Kidney (tissue), 14 donors: Measurements from ENCODE around the gene MTPN. TPM values are rescaled to one million over a fixed set of nuclear protein-coding genes. Genes with fewer than 3 reads are reported as not detected.

ENCODE experiments used
- DNase-seq, 5 donors: peaks; one replicate each; pipeline ENCODE4 v3.0.0-alpha.2; 2013 to 2020
- FAIRE-seq: peaks from 2 replicates; lab custom pipeline; 2012; peaks lifted over from hg19 to GRCh38; lab: Jason Lieb, UNC
- H3K27ac ChIP-seq, 2 donors: one replicate each; pipeline ENCODE4 v1.7.0; 2013; ENCODE audit warnings: low read depth in 2 of 2, low read length in 2 of 2, inconsistent platforms in 1 of 2
- H3K27me3 ChIP-seq: one replicate; pipeline ENCODE4 v1.7.1; 2013; ENCODE audit warnings: low read length, inconsistent platforms; ENCODE audit not compliant: control insufficient read depth, insufficient read depth
- H3K36me3 ChIP-seq, 3 donors: one replicate each; pipeline versions ENCODE4 v1.7.0 to v1.7.1; 2013; ENCODE audit warnings: low read length in 3 of 3, control low read depth in 1 of 3, inconsistent platforms in 1 of 3; ENCODE audit not compliant: insufficient read depth in 3 of 3, control insufficient read depth in 2 of 3
- H3K4me1 ChIP-seq, 3 donors: one replicate each; pipeline versions ENCODE4 v1.7.0 to v1.7.1; 2013; ENCODE audit warnings: low read length in 3 of 3, inconsistent platforms in 1 of 3, low read depth in 1 of 3; ENCODE audit not compliant: control insufficient read depth in 2 of 3, insufficient read depth in 2 of 3
- H3K4me3 ChIP-seq, 3 donors: one replicate each; pipeline versions ENCODE4 v1.7.0 to v1.8.1; 2013; ENCODE audit warnings: low read length in 3 of 3, control low read depth in 1 of 3, inconsistent platforms in 1 of 3
- H3K9ac ChIP-seq, 3 donors: one replicate each; pipeline versions ENCODE4 v1.7.0 to v1.7.1; 2013; ENCODE audit warnings: low read length in 3 of 3, control low read depth in 1 of 3, inconsistent platforms in 1 of 3
- H3K9me3 ChIP-seq, 3 donors: one replicate each; pipeline versions ENCODE4 v1.7.0 to v1.7.1; 2013; ENCODE audit warnings: low read length in 3 of 3, control low read depth in 1 of 3, inconsistent platforms in 1 of 3; ENCODE audit not compliant: control insufficient read depth in 2 of 3, insufficient read depth in 1 of 3
- intact Hi-C: fragments of 100-400 bp; cut with DNase I; formaldehyde crosslinking; loops from one replicate; pipeline ENCODE4 v1.11.1; 2022
- polyA plus RNA-seq: library from polyadenylated mRNA; stranded (reverse); fragments of 350-450 nt; fragmentation: Illumina TruSeq; extraction: RNeasy Lipid Tissue Mini Kit (QIAGEN cat#74804); gene quantifications from one replicate; pipeline ENCODE4 v1.2.3, GENCODE V29; 2014; ENCODE audit warnings: low read depth, low replicate concordance; ENCODE audit not compliant: insufficient read depth
- total RNA-seq: library from RNA; stranded (reverse); fragmentation: NEBNext Ultra II Directional; extraction: Animal tissue kit (Norgen Biotek cat#: 25700); gene quantifications from one replicate; pipeline ENCODE4 v1.2.1, GENCODE V29; 2021
- TF ChIP-seq, protein P1 (sequence below): IDR thresholded peaks from 3 replicates; pipeline ENCODE4 v1.5.1; 2012; ENCODE audit warnings: mild to moderate bottlenecking, moderate library complexity, borderline replicate concordance; ENCODE audit not compliant: insufficient read depth; ENCODE audit errors: extremely low read depth
- donor health status: control.
- donor health status: control.
- donor health status: control.
- donor health status: control.
- donor health status: control.
- donor health status: DM: yes; HTN: yes; CAD: no.
- donor health status: Normal renal cell carcinoma (clear cell type).

Gene MTPN
- total and polyA plus RNA-seq, 2 donors from 2014 or later: 43.1 to 101 TPM

- TF ChIP-seq, protein P1, sequence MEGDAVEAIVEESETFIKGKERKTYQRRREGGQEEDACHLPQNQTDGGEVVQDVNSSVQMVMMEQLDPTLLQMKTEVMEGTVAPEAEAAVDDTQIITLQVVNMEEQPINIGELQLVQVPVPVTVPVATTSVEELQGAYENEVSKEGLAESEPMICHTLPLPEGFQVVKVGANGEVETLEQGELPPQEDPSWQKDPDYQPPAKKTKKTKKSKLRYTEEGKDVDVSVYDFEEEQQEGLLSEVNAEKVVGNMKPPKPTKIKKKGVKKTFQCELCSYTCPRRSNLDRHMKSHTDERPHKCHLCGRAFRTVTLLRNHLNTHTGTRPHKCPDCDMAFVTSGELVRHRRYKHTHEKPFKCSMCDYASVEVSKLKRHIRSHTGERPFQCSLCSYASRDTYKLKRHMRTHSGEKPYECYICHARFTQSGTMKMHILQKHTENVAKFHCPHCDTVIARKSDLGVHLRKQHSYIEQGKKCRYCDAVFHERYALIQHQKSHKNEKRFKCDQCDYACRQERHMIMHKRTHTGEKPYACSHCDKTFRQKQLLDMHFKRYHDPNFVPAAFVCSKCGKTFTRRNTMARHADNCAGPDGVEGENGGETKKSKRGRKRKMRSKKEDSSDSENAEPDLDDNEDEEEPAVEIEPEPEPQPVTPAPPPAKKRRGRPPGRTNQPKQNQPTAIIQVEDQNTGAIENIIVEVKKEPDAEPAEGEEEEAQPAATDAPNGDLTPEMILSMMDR: no peak
- intact Hi-C loops: no loop called here
- H3K9ac ChIP-seq: no peak overlapping the region
- no peak for FAIRE-seq
- no peaks in the 10 kb centered on the region for H3K4me1 ChIP-seq
- no peaks in the 10 kb centered on the region for H3K9me3 ChIP-seq
- no peak for DNase-seq
- no peaks in the 10 kb centered on the region for H3K27me3 ChIP-seq
- H3K4me3 ChIP-seq: no peak overlapping the region
- no peak overlapping the region for H3K27ac ChIP-seq
- no peaks in the 10 kb centered on the region for H3K36me3 ChIP-seq
Observed at GRCh38 chr7:135991322-135991721, 14.2 kb upstream of the MTPN start.

DNA sequence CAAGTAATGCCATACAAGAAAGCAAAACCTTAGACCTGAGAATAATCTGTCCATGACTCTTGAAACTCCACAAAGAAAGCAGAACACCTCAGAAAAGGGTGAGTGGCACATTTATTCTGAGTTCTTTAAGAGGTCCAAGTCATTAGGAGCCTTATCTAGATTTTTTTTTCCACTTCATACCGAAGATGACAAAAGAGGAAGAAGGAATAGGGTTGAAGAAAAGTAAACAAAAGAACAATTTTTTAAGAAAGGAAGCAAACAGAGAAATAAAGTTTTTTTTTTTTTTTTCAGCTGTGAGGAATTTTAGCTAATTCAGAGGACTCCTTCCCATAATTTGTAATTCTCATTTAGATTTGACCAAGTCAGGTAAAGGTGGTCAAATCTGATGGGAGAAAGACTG is 13.1 kb upstream of the MTPN start:
- Histone ChIP-seq H3K27me3 (no peaks in the 10 kb centered on the region), H3K9ac (no peak overlapping the region), H3K36me3 (no peaks in the 10 kb centered on the region), H3K4me1 (no peaks in the 10 kb centered on the region), H3K4me3 (no peak overlapping the region), H3K9me3 (no peaks in the 10 kb centered on the region), H3K27ac (no peak overlapping the region)
- FAIRE-seq (no peak), DNase-seq (no peak)
- TF ChIP-seq, protein P1: no peak
- intact Hi-C loops: no loop called here

- no peaks in the 10 kb centered on the region for H3K4me1 ChIP-seq
- H3K4me3 ChIP-seq: no peak overlapping the region
- no peaks in the 10 kb centered on the region for H3K36me3 ChIP-seq
- no peaks in the 10 kb centered on the region for H3K9me3 ChIP-seq
- FAIRE-seq: no peak
- DNase-seq: no peak
- H3K27me3 ChIP-seq: no peaks in the 10 kb centered on the region
- no peak overlapping the region for H3K27ac ChIP-seq
- intact Hi-C loops: no loop called here
- H3K9ac ChIP-seq: no peak overlapping the region
- TF ChIP-seq, protein P1: no peak
Observed at GRCh38 chr7:135981958-135982646, 4.9 kb upstream of the MTPN start.

DNA sequence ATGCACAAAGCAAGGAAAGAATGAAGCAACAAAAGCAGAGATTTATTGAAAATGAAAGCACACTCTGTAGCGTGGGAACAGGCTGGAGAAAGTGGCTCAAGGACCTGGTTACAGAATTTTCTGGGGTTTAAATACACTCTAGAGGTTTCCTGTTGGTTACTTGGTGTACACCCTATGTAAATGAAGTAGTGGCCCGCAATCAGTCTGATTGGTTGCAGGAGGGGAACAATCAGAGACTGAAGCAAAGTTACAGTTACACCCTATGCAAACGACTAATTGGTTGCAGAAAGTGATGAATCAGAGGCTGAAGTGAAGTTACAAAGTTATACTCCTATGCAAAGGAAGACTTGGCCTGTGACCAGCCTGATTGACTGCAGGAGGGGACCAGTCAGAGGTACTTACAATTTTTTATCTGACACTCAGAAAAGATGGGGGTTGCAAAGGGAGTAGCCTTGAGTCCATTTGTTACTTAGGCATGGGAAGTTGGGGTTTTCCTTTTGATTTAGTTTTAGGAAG is 3.6 kb upstream of the MTPN start:
- Histone ChIP-seq H3K4me3 (no peak overlapping the region), H3K27me3 (no peaks in the 10 kb centered on the region), H3K36me3 (no peaks in the 10 kb centered on the region), H3K4me1 (peaks cover 0 to 6% (median 5%) of the 10 kb centered on the region in 3 donors), H3K27ac (no peak overlapping the region), H3K9ac (no peak overlapping the region), H3K9me3 (no peaks in the 10 kb centered on the region)
- TF ChIP-seq, protein P1: no peak
- no peak for FAIRE-seq
- DNase-seq: no peak
- intact Hi-C loops: no loop called here
